K562 treated with DMSO at 1 percent for 48 hours (cell line): ENCODE data around the gene NPHP4. TPM values are rescaled to one million over a fixed set of nuclear protein-coding genes. Genes with fewer than 3 reads are reported as not detected.

ENCODE experiments used
- total RNA-seq: library from RNA; unstranded; fragments of 300-600 nt; gene quantifications from 2 replicates; pipeline ENCODE4 v1.2.3, GENCODE V29; 2022; ENCODE audit warnings: low replicate concordance; ENCODE audit errors: extremely low read depth

The NPHP4 gene
- not detected in 2 replicates for total RNA-seq

DNA sequence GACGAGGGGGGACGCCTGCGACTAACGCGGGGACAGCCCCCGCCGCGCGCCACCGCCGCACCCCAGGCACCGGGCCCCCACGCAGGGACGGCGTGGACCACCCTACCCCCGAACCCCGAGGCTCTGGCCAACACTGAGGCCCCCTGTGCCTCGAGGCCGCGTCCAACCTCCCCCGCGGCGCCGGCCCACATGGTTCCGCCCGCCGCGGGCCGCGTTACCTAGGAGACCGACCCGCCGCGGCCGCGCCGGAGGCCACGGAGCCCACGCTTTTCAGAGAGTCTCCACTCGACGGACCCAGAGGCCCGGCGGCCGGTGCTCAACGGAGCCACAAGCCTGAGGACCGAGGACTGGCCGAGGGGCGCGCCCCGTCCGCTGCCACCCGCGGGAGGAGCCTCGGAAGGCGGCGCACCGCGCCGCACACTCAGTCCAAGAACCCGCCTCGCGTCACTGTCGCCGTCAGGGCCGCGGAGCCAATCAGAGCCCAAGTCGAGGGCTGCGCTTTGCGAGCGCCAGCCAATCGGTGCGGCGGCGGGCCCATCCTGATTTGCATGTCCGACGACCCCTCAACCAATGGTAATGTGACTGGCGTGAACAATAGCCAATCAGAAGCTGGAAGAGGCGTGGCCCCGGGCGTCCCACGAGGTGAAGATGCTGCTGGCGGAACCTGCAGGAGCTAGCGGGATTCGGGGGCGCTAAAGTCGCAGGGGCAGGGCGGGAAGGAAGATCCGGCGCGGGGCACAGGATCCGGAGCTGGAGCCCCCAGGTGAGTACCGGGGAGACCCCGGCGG is at the start of gene NPHP4:
Gene NPHP4, minus strand, starts transcription at position 400 of the 788 bp plus-strand sequence. CDS start 6,136 bp downstream, outside the sequence.

Other genes with a start within 250 kb of the NPHP4 start
- not detected in 2 replicates for gene KCNAB2, start 53.5 kb upstream of the NPHP4 start, total RNA-seq
- gene CHD5, start 187.9 kb upstream of the NPHP4 start, total RNA-seq: not detected in 2 replicates
- gene RPL22, start 207.2 kb upstream of the NPHP4 start, total RNA-seq: not detected in 2 replicates
- not detected in 2 replicates for gene RNF207, start 213.7 kb upstream of the NPHP4 start, total RNA-seq
- not detected in 2 replicates for gene ICMT, start 243.5 kb upstream of the NPHP4 start, total RNA-seq